H9 (cell line): Measurements from ENCODE around the gene USP40. TPM values are rescaled to one million over a fixed set of nuclear protein-coding genes. Genes with fewer than 3 reads are reported as not detected.

Source experiments
- DNase-seq: peaks from one replicate; pipeline ENCODE4 v3.0.0-alpha.2; 2017
- H2AFZ ChIP-seq: one replicate; pipeline ENCODE4 v1.6.1; 2013; ENCODE audit warnings: mild to moderate bottlenecking, low read length, control low read depth, moderate library complexity
- H2AK5ac ChIP-seq: 2 replicates; pipeline ENCODE4 v1.6.1; 2013; ENCODE audit warnings: low read length, control low read depth, mixed read lengths; ENCODE audit not compliant: insufficient read length
- H2BK120ac ChIP-seq: one replicate; pipeline ENCODE4 v1.6.1; 2013; ENCODE audit warnings: low read depth, mild to moderate bottlenecking, low read length, control low read depth, inconsistent platforms; ENCODE audit not compliant: poor library complexity, severe bottlenecking
- H2BK12ac ChIP-seq: 2 replicates; pipeline ENCODE4 v1.6.1; 2013; ENCODE audit warnings: low read length, control low read depth, mixed read lengths, low read depth; ENCODE audit not compliant: insufficient read length
- H2BK15ac ChIP-seq: 2 replicates; pipeline ENCODE4 v1.6.1; 2013; ENCODE audit warnings: low read depth, low read length, control low read depth
- H2BK20ac ChIP-seq: one replicate; pipeline ENCODE4 v1.6.1; 2013; ENCODE audit warnings: low read depth, mild to moderate bottlenecking, low read length, control low read depth, inconsistent platforms; ENCODE audit not compliant: poor library complexity, severe bottlenecking
- H2BK5ac ChIP-seq: 2 replicates; pipeline ENCODE4 v1.6.1; 2013; ENCODE audit warnings: low read length, control low read depth, mixed read lengths; ENCODE audit not compliant: insufficient read length
- H3K14ac ChIP-seq: 2 replicates; pipeline ENCODE4 v1.6.1; 2013; ENCODE audit warnings: low read length, control low read depth; ENCODE audit not compliant: insufficient read depth
- H3K18ac ChIP-seq: 2 replicates; pipeline ENCODE4 v1.6.1; 2013; ENCODE audit warnings: low read depth, mild to moderate bottlenecking, mixed read lengths, low read length, control low read depth; ENCODE audit not compliant: insufficient read length
- H3K23ac ChIP-seq: 2 replicates; pipeline ENCODE4 v1.6.1; 2013; ENCODE audit warnings: low read length, control low read depth, mixed read lengths, low read depth; ENCODE audit not compliant: insufficient read length
- H3K23me2 ChIP-seq: 2 replicates; pipeline ENCODE4 v1.6.1; 2013; ENCODE audit warnings: low read depth, mild to moderate bottlenecking, mixed read lengths, low read length, control low read depth; ENCODE audit not compliant: insufficient read length, poor library complexity, severe bottlenecking
- H3K27ac ChIP-seq: 2 replicates; pipeline ENCODE4 v1.5.1; 2013; ENCODE audit warnings: low read length, control low read depth, mixed read lengths, low read depth; ENCODE audit not compliant: insufficient read length
- H3K27me3 ChIP-seq: 2 replicates; pipeline ENCODE4 v1.6.1; 2013; ENCODE audit warnings: low read length, control low read depth, inconsistent platforms; ENCODE audit not compliant: insufficient read depth
- H3K4ac ChIP-seq: 2 replicates; pipeline ENCODE4 v1.6.1; 2013; ENCODE audit warnings: low read depth, mild to moderate bottlenecking, control low read depth, inconsistent platforms, low read length, moderate library complexity
- H3K4me1 ChIP-seq: 2 replicates; pipeline ENCODE4 v1.6.1; 2013; ENCODE audit warnings: low read length, control low read depth, inconsistent platforms; ENCODE audit not compliant: insufficient read depth
- H3K4me2 ChIP-seq: 2 replicates; pipeline ENCODE4 v1.6.1; 2013; ENCODE audit warnings: low read length, control low read depth, mixed read lengths; ENCODE audit not compliant: insufficient read length, insufficient read depth
- H3K56ac ChIP-seq: 2 replicates; pipeline ENCODE4 v1.6.1; 2013; ENCODE audit warnings: low read depth, mild to moderate bottlenecking, mixed read lengths, low read length, control low read depth; ENCODE audit not compliant: insufficient read length
- H3K79me1 ChIP-seq: 2 replicates; pipeline ENCODE4 v1.6.1; 2013; ENCODE audit warnings: low read depth, mild to moderate bottlenecking, moderate library complexity, low read length, control low read depth, inconsistent platforms; ENCODE audit not compliant: insufficient read depth, poor library complexity, severe bottlenecking
- H3K79me2 ChIP-seq: 2 replicates; pipeline ENCODE4 v1.6.1; 2013; ENCODE audit warnings: low read length, control low read depth, inconsistent platforms; ENCODE audit not compliant: insufficient read depth
- H3K9ac ChIP-seq: 2 replicates; pipeline ENCODE4 v1.6.1; 2013; ENCODE audit warnings: low read length, control low read depth, mixed read lengths; ENCODE audit not compliant: insufficient read length; ENCODE audit errors: extremely low read depth
- H3K9me3 ChIP-seq: one replicate; pipeline ENCODE4 v1.6.1; 2013; ENCODE audit warnings: low read depth, low read length, inconsistent platforms; ENCODE audit not compliant: control insufficient read depth
- H3T11ph ChIP-seq: one replicate; pipeline ENCODE4 v1.6.1; 2013; ENCODE audit warnings: mild to moderate bottlenecking, low read length, control low read depth, inconsistent platforms
- H4K20me1 ChIP-seq: one replicate; pipeline ENCODE4 v1.6.1; 2013; ENCODE audit not compliant: control insufficient read depth, insufficient read length, insufficient read depth
- H4K5ac ChIP-seq: 2 replicates; pipeline ENCODE4 v1.6.1; 2013; ENCODE audit warnings: low read depth, mild to moderate bottlenecking, mixed read lengths, low read length, control low read depth; ENCODE audit not compliant: insufficient read length
- H4K8ac ChIP-seq: replicated peaks from 2 replicates; pipeline ENCODE4 v1.6.1; 2013; ENCODE audit warnings: low read length, control low read depth, mixed read lengths, low read depth; ENCODE audit not compliant: insufficient read length
- H4K91ac ChIP-seq: 2 replicates; pipeline ENCODE4 v1.6.1; 2013; ENCODE audit warnings: low read depth, mild to moderate bottlenecking, moderate library complexity, mixed read lengths, low read length, control low read depth; ENCODE audit not compliant: insufficient read length
- H3K27ac Mint-ChIP-seq, 3 experiments: 2 replicates in 2 of 3; 3 replicates in 1 of 3; pipeline ENCODE4 v1.8.0; 2020 to 2021; ENCODE audit warnings: mixed read lengths in 3 of 3, mild to moderate bottlenecking in 1 of 3, moderate library complexity in 1 of 3
- H3K27me3 Mint-ChIP-seq: 2 replicates; pipeline ENCODE4 v1.8.0; 2021; ENCODE audit warnings: low read depth, mild to moderate bottlenecking, moderate library complexity, mixed read lengths
- H3K36me3 Mint-ChIP-seq, 3 experiments: 2 replicates in 2 of 3; 3 replicates in 1 of 3; pipeline ENCODE4 v1.8.0; 2020 to 2021; ENCODE audit warnings: low read depth in 3 of 3, mixed read lengths in 3 of 3; ENCODE audit not compliant: insufficient read depth in 1 of 3
- H3K4me1 Mint-ChIP-seq, 2 experiments: 2 replicates each; pipeline ENCODE4 v1.8.0; 2020; ENCODE audit warnings: mixed read lengths in 2 of 2
- H3K4me3 Mint-ChIP-seq, 2 experiments: 2 replicates in 1 of 2; 3 replicates in 1 of 2; pipeline ENCODE4 v1.8.0; 2020 to 2021; ENCODE audit warnings: mild to moderate bottlenecking in 2 of 2, mixed read lengths in 2 of 2, moderate library complexity in 1 of 2
- H3K9me3 Mint-ChIP-seq, 2 experiments: 2 replicates in 1 of 2; 3 replicates in 1 of 2; pipeline ENCODE4 v1.8.0; 2020; ENCODE audit warnings: mild to moderate bottlenecking in 2 of 2, mixed read lengths in 2 of 2, moderate library complexity in 1 of 2
- CTCF ChIP-seq: fragments of 200-600 bp; sonication (generic); conservative IDR thresholded peaks from 3 replicates; pipeline ENCODE4 v1.8.0; 2021; ENCODE audit warnings: antibody characterized with exemption, mild to moderate bottlenecking
- WGBS: extraction: QIAGEN DNeasy Blood & Tissue Kit; methylation state at CpG from one replicate; pipeline ENCODE4 v1.1.7; 2013; ENCODE audit warnings: missing lambda C conversion rate, low lambda C conversion rate, mixed read lengths; ENCODE audit not compliant: insufficient read length; ENCODE audit errors: extremely low coverage; 5-methylcytosine and 5-hydroxymethylcytosine counted together
- total RNA-seq: library from RNA; stranded (reverse); gene quantifications from 2 replicates; pipeline ENCODE4 v1.2.1, GENCODE V29; 2021

USP40 gene
- total RNA-seq, 1 experiment from 2014 or later, result 7.5 TPM

DNA sequence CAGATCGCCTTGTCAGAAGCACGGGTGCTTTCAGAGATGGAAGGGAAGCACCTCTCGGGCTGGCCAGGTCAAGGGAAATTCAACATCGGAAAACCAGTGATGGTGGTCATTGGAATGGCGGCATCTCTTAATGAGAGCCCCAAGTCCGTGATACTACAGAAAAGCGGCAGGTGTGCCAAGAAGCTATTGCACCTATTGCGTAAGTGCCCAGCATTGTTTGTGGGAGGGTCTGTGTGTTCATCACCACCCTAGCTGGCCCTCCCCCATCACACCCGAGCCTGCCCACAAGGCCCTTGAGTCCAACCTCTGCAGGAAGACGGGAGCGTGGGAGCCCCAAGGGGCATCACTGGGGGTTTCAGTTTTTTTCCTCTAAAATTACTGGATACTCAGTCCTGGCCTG lies 111.6 kb downstream of the USP40 start:
- no peaks in the 10 kb centered on the region for H4K20me1 ChIP-seq
- no peaks in the 10 kb centered on the region for H3K9me3 ChIP-seq
- no peak overlapping the region for H3K27ac ChIP-seq
- no peaks in the 10 kb centered on the region for H3K27me3 ChIP-seq
- H2BK5ac ChIP-seq, result no peak overlapping the region
- peaks cover 0 to 2% of the 10 kb centered on the region in 2 experiments; a peak in 1 of 4 replicates for H3K4me1 Mint-ChIP-seq
- no peak overlapping the region for H2AFZ ChIP-seq
- no peak overlapping the region for H3K4me3 Mint-ChIP-seq
- H3K9me3 Mint-ChIP-seq, result no peaks in the 10 kb centered on the region
- no peak overlapping the region for H3T11ph ChIP-seq
- H3K79me1 ChIP-seq, result no peaks in the 10 kb centered on the region
- H4K5ac ChIP-seq, result no peak overlapping the region
- no peak for TF ChIP-seq CTCF
- peaks cover 9 to 61% (median 43%) of the 10 kb centered on the region in 3 experiments; a peak in 6 of 7 replicates for H3K36me3 Mint-ChIP-seq
- H4K91ac ChIP-seq, result no peak overlapping the region
- no peak overlapping the region for H2AK5ac ChIP-seq
- H4K8ac ChIP-seq, result no peak overlapping the region
- H2BK12ac ChIP-seq, result no peak overlapping the region
- H3K56ac ChIP-seq, result no peak overlapping the region
- no peaks in the 10 kb centered on the region for H3K79me2 ChIP-seq
- no peaks in the 10 kb centered on the region for H3K4me1 ChIP-seq
- no peak overlapping the region for H3K18ac ChIP-seq
- H3K14ac ChIP-seq, result no peak overlapping the region
- H3K23me2 ChIP-seq, result no peaks in the 10 kb centered on the region
- no peak overlapping the region for H3K4ac ChIP-seq
- no peak overlapping the region for H2BK15ac ChIP-seq
- no peak for DNase-seq
- H3K9ac ChIP-seq, result no peak overlapping the region
- H3K4me2 ChIP-seq, result no peak overlapping the region
- no CpG with 5 or more reads among the region's 11 CpGs for WGBS
- H3K27me3 Mint-ChIP-seq, result no peaks in the 10 kb centered on the region
- H3K27ac Mint-ChIP-seq, result peak overlapping the region in 1 of 3 experiments; percentile 39; a peak in 1 of 7 replicates
- H2BK20ac ChIP-seq, result no peak overlapping the region
- H2BK120ac ChIP-seq, result no peak overlapping the region
- no peak overlapping the region for H3K23ac ChIP-seq
